HUES48 (cell line): ENCODE data around the gene NPL.

ENCODE experiments used
- H3K27ac ChIP-seq: one replicate; pipeline ENCODE4 v1.7.0; 2013; ENCODE audit warnings: low read depth, low read length, inconsistent platforms
- H3K27me3 ChIP-seq: 2 replicates; pipeline ENCODE4 v1.6.1; 2013; ENCODE audit warnings: mild to moderate bottlenecking, low read length; ENCODE audit not compliant: control insufficient read depth, insufficient read depth
- H3K36me3 ChIP-seq: 2 replicates; pipeline ENCODE4 v1.6.1; 2013; ENCODE audit warnings: low read length; ENCODE audit not compliant: control insufficient read depth, insufficient read depth
- H3K4me1 ChIP-seq: 2 replicates; pipeline ENCODE4 v1.6.1; 2013; ENCODE audit warnings: mild to moderate bottlenecking, low read length; ENCODE audit not compliant: control insufficient read depth, insufficient read depth
- H3K4me3 ChIP-seq: 2 replicates; pipeline ENCODE4 v1.5.1; 2013; ENCODE audit warnings: mild to moderate bottlenecking, low read depth, low read length
- H3K9ac ChIP-seq: 2 replicates; pipeline ENCODE4 v1.6.1; 2013; ENCODE audit warnings: mild to moderate bottlenecking, low read depth, low read length, moderate library complexity
- H3K9me3 ChIP-seq: 2 replicates; pipeline ENCODE4 v1.6.1; 2013; ENCODE audit warnings: low read length; ENCODE audit not compliant: control insufficient read depth, insufficient read depth

NPL gene

GRCh38 chr1:182875889-182876288 is 86.3 kb downstream of the NPL start:
- no peak overlapping the region for H3K9ac ChIP-seq
- H3K9me3 ChIP-seq, result no peaks in the 10 kb centered on the region
- H3K36me3 ChIP-seq, result peaks cover 100% of the 10 kb centered on the region
- H3K27ac ChIP-seq, result no peak overlapping the region
- H3K4me3 ChIP-seq, result no peak overlapping the region
- no peaks in the 10 kb centered on the region for H3K27me3 ChIP-seq
- no peaks in the 10 kb centered on the region for H3K4me1 ChIP-seq

DNA sequence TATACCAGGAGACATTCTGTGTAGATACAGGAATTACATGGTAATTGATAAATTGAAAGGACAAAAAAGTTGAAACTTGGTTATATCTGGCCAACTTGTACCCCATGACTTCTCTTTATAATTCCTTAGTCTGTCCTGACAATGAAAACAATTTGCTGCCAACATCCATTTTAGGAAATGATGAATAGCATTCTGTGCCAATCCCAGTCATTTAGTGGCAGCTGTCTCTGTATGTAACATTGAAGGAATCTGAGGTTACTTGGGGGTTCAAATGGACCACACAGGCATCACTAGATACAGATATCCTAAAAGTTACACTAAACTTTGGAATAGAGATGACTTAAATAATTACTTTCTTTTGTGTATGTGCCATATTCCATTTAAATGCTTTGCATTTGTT is 87.8 kb downstream of the NPL start:
- Histone ChIP-seq H3K27me3 (no peaks in the 10 kb centered on the region), H3K4me1 (no peaks in the 10 kb centered on the region), H3K36me3 (peaks cover 100% of the 10 kb centered on the region), H3K4me3 (no peak overlapping the region), H3K9me3 (no peaks in the 10 kb centered on the region), H3K9ac (no peak overlapping the region), H3K27ac (no peak overlapping the region)

DNA sequence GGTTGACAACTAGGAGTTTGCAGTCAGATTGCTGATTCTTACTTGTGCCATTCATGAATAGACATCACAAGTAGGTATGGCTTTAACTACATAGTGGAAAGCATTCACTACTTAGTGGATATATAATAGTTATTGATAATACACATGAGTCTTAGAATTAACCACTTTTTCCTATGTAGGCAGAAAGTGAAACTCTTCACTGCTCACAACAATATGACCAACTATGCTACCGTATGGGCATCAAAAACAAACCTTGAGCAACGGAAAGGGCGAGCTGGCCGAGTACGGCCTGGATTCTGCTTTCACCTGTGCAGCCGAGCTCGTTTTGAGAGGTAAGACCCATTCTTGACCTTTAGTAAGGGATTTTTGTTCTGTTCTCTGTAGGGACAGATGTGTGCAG is 88.3 kb downstream of the NPL start:
- H3K36me3 ChIP-seq, result peaks cover 99% of the 10 kb centered on the region
- H3K4me3 ChIP-seq, result no peak overlapping the region
- no peaks in the 10 kb centered on the region for H3K27me3 ChIP-seq
- no peak overlapping the region for H3K27ac ChIP-seq
- no peak overlapping the region for H3K9ac ChIP-seq
- H3K9me3 ChIP-seq, result no peaks in the 10 kb centered on the region
- no peaks in the 10 kb centered on the region for H3K4me1 ChIP-seq
